GM23338 (cell line): ENCODE data around the gene KCNK3.
"Not testable (repeated sequence)": the region's sequence is repeated elsewhere in the genome, so short reads cannot be mapped to it uniquely, and the experiment has no call there.

Experiments
- CREB1 ChIP-seq: fragments of 250-450 bp; sonication (Bioruptor Pico); IDR thresholded peaks from 2 replicates; pipeline ENCODE4 v1.5.0; 2020; ENCODE audit warnings: low read depth, mild to moderate bottlenecking, moderate library complexity
- EZH2 ChIP-seq: fragments of 200-600 bp; sonication (generic); IDR thresholded peaks from one replicate; pipeline ENCODE4 v1.8.0; 2017; ENCODE audit warnings: antibody characterized with exemption, mild to moderate bottlenecking, low read depth; ENCODE audit not compliant: unreplicated experiment
- EZH2phosphoT487 ChIP-seq: fragments of 200-600 bp; sonication (generic); IDR thresholded peaks from one replicate; pipeline ENCODE4 v1.8.1; 2018; ENCODE audit warnings: antibody characterized with exemption; ENCODE audit not compliant: unreplicated experiment
- POLR2AphosphoS5 ChIP-seq: IDR thresholded peaks from 2 replicates; pipeline ENCODE4 v1.6.1; 2016; ENCODE audit warnings: antibody characterized with exemption, low read depth
- STAT1 ChIP-seq: IDR thresholded peaks from one replicate; pipeline ENCODE4 v1.6.1; 2016; ENCODE audit warnings: antibody characterized with exemption; ENCODE audit not compliant: unreplicated experiment
- TF ChIP-seq, protein P1 (sequence below), 2 experiments: fragments of 200-600 bp in 1 of 2; sonication (generic) in 1 of 2; conservative IDR thresholded peaks; 2 replicates each; pipeline versions ENCODE4 v1.5.1 to v1.6.1; 2016 to 2017; ENCODE audit warnings: antibody characterized with exemption in 2 of 2, low read depth in 2 of 2, mild to moderate bottlenecking in 2 of 2, moderate library complexity in 1 of 2
- TF ChIP-seq, protein P2 (sequence below): IDR thresholded peaks from 2 replicates; pipeline ENCODE4 v1.6.1; 2016; ENCODE audit warnings: antibody characterized with exemption
- TF ChIP-seq, protein P3 (sequence below): IDR thresholded peaks from one replicate; pipeline ENCODE4 v1.6.1; 2018; ENCODE audit warnings: antibody characterized with exemption; ENCODE audit not compliant: unreplicated experiment

DNA sequence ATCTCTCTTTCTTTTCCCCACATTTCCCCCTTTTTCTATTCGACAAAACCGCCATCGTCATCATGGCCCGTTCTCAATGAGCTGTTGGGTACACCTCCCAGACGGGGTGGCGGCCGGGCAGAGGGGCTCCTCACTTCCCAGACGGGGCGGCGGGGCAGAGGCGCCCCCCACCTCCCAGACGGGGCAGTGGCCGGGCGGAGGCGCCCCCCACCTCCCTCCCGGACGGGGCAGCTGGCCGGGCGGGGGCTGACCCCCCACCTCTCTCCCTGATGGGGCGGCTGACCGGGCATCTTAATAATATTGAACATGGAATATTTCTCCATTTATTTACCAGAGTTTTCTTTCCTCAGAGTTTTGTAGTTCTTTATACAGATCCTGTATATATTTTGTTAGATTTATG, 27.2 kb upstream of the KCNK3 start:
- TF ChIP-seq, protein P1, sequence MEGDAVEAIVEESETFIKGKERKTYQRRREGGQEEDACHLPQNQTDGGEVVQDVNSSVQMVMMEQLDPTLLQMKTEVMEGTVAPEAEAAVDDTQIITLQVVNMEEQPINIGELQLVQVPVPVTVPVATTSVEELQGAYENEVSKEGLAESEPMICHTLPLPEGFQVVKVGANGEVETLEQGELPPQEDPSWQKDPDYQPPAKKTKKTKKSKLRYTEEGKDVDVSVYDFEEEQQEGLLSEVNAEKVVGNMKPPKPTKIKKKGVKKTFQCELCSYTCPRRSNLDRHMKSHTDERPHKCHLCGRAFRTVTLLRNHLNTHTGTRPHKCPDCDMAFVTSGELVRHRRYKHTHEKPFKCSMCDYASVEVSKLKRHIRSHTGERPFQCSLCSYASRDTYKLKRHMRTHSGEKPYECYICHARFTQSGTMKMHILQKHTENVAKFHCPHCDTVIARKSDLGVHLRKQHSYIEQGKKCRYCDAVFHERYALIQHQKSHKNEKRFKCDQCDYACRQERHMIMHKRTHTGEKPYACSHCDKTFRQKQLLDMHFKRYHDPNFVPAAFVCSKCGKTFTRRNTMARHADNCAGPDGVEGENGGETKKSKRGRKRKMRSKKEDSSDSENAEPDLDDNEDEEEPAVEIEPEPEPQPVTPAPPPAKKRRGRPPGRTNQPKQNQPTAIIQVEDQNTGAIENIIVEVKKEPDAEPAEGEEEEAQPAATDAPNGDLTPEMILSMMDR (conservative IDR thresholded peaks at IDR 0.05; ENCODE audit: low read depth in 2 of 2) = not testable (repeated sequence)
- TF ChIP-seq, protein P2, sequence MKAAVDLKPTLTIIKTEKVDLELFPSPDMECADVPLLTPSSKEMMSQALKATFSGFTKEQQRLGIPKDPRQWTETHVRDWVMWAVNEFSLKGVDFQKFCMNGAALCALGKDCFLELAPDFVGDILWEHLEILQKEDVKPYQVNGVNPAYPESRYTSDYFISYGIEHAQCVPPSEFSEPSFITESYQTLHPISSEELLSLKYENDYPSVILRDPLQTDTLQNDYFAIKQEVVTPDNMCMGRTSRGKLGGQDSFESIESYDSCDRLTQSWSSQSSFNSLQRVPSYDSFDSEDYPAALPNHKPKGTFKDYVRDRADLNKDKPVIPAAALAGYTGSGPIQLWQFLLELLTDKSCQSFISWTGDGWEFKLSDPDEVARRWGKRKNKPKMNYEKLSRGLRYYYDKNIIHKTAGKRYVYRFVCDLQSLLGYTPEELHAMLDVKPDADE = not testable (repeated sequence)
- not testable (repeated sequence) for TF ChIP-seq POLR2AphosphoS5; EZH2phosphoT487; STAT1; EZH2; CREB1 (CRISPR knock-in tag)
- TF ChIP-seq, protein P3, sequence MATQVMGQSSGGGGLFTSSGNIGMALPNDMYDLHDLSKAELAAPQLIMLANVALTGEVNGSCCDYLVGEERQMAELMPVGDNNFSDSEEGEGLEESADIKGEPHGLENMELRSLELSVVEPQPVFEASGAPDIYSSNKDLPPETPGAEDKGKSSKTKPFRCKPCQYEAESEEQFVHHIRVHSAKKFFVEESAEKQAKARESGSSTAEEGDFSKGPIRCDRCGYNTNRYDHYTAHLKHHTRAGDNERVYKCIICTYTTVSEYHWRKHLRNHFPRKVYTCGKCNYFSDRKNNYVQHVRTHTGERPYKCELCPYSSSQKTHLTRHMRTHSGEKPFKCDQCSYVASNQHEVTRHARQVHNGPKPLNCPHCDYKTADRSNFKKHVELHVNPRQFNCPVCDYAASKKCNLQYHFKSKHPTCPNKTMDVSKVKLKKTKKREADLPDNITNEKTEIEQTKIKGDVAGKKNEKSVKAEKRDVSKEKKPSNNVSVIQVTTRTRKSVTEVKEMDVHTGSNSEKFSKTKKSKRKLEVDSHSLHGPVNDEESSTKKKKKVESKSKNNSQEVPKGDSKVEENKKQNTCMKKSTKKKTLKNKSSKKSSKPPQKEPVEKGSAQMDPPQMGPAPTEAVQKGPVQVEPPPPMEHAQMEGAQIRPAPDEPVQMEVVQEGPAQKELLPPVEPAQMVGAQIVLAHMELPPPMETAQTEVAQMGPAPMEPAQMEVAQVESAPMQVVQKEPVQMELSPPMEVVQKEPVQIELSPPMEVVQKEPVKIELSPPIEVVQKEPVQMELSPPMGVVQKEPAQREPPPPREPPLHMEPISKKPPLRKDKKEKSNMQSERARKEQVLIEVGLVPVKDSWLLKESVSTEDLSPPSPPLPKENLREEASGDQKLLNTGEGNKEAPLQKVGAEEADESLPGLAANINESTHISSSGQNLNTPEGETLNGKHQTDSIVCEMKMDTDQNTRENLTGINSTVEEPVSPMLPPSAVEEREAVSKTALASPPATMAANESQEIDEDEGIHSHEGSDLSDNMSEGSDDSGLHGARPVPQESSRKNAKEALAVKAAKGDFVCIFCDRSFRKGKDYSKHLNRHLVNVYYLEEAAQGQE = not testable (repeated sequence)
